ENCODE measurements around the gene KIAA0513. TPM values are rescaled to one million over a fixed set of nuclear protein-coding genes. Genes with fewer than 3 reads are reported as not detected.

KIAA0513 gene
- total and polyA plus RNA-seq, 2 of the 13 experiments (the other 11 are each of a cell fraction or from before 2014, with no cell fraction given), result 1.8 TPM

DNA sequence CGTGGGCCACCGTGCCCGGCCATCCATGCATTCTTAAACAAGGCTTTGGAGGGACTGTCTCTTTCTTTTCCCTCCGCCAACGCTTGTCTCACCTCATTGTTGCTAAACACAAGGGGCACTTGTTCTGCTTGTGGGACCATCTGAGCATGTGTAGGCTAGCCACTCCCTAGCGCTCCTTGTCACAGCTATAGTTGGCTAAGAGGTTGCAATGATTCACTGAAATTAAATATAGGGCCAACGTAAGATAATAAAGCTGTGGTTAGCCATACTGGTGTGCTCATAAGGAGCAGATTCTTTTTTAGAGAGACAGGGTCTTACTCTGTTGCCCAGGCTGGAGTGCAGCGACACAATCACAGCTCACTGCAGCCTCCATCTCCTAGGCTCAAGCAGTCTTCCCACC is 41.2 kb downstream of the KIAA0513 start:
- H3K27ac ChIP-seq (ENCODE audit: extremely low read length, insufficient read depth, low read length), result no peak overlapping the region
- no TSS peak for BruUV-seq (replicated peaks)
- H3K4me1 ChIP-seq (ENCODE audit: insufficient read depth, low read length), result no peaks in the 10 kb centered on the region
- peaks cover 9 to 25% of the 10 kb centered on the region in 2 experiments; a peak in 4 of 5 replicates for H3K27me3 ChIP-seq (ENCODE audit: control insufficient read depth in 1 of 2, insufficient read depth in 2 of 2, low read length in 2 of 2)
- in situ Hi-C loops (cut with HindIII; ENCODE audit: extremely low pct_ligation_motif_present, low pct_unique_long_range_greater_than_20kb) (no loop called here), intact Hi-C loops (cut with micrococcal nuclease; ENCODE audit: unreplicated experiment) (no loop called here)
- H3K4me2 ChIP-seq (ENCODE audit: low read depth, low read length), result no peak overlapping the region
- WGBS (ENCODE audit: low lambda C conversion rate), result 78% methylated on average over 8 of the region's 8 CpGs
- TF ChIP-seq ZBTB33 (CRISPR knock-in tag; IDR thresholded peaks at IDR 0.05), result 0 out of 2 replicates have a peak, but pooled peaks have one; percentile 23
- TF ChIP-seq ZNF282 (IDR thresholded peaks at IDR 0.05; ENCODE audit: partially characterized antibody), result no peak
- POLR2A ChIA-PET, result no interaction called here
- FAIRE-seq (no peak), ATAC-seq (no peak), DNase-seq (ENCODE audit: low spot score) (no peak)
- no peak overlapping the region for H2AFZ ChIP-seq (ENCODE audit: low read length)
- CTCF ChIA-PET (ENCODE audit: low intra/inter-chr PET ratio, low total read pairs), result no interaction called here
- no peaks in the 10 kb centered on the region for H4K20me1 ChIP-seq (ENCODE audit: insufficient read depth, low read length)
- no peaks in the 10 kb centered on the region for H3K9me3 ChIP-seq (ENCODE audit: low read length)
- H3K9ac ChIP-seq (ENCODE audit: insufficient read depth, low read depth, low read length), result no peak overlapping the region
- H3K79me2 ChIP-seq (ENCODE audit: insufficient read depth, low read length), result no peaks in the 10 kb centered on the region
- no peak overlapping the region for H3K4me3 ChIP-seq (replicated peaks in 1 of 3; ENCODE audit: insufficient read depth in 1 of 3, low read depth in 2 of 3, low read length in 3 of 3)
- H3K36me3 ChIP-seq (replicated peaks in 1 of 2; ENCODE audit: control insufficient read depth in 1 of 2, insufficient read depth in 2 of 2, low read length in 2 of 2), result no peaks in the 10 kb centered on the region

- Histone ChIP-seq H3K27me3 (ENCODE audit: control insufficient read depth in 1 of 2, insufficient read depth in 2 of 2, low read length in 2 of 2) (peaks cover 9 to 25% of the 10 kb centered on the region in 2 experiments; a peak in 4 of 5 replicates), H3K4me1 (ENCODE audit: insufficient read depth, low read length) (no peaks in the 10 kb centered on the region), H3K9ac (ENCODE audit: insufficient read depth, low read depth, low read length) (no peak overlapping the region), H3K4me3 (replicated peaks in 1 of 3; ENCODE audit: insufficient read depth in 1 of 3, low read depth in 2 of 3, low read length in 3 of 3) (no peak overlapping the region), H3K36me3 (replicated peaks in 1 of 2; ENCODE audit: control insufficient read depth in 1 of 2, insufficient read depth in 2 of 2, low read length in 2 of 2) (no peaks in the 10 kb centered on the region), H4K20me1 (ENCODE audit: insufficient read depth, low read length) (no peaks in the 10 kb centered on the region), H3K4me2 (ENCODE audit: low read depth, low read length) (no peak overlapping the region), H3K79me2 (ENCODE audit: insufficient read depth, low read length) (no peaks in the 10 kb centered on the region), H2AFZ (ENCODE audit: low read length) (no peak overlapping the region), H3K9me3 (ENCODE audit: low read length) (no peaks in the 10 kb centered on the region), H3K27ac (ENCODE audit: extremely low read length, insufficient read depth, low read length) (no peak overlapping the region)
- BruUV-seq (replicated peaks), result no TSS peak
- FAIRE-seq, result no peak
- ChIA-PET CTCF (ENCODE audit: low intra/inter-chr PET ratio, low total read pairs) (no interaction called here), POLR2A (no interaction called here)
- intact Hi-C loops (cut with micrococcal nuclease; ENCODE audit: unreplicated experiment) (no loop called here), in situ Hi-C loops (cut with HindIII; ENCODE audit: extremely low pct_ligation_motif_present, low pct_unique_long_range_greater_than_20kb) (no loop called here)
- no peak for DNase-seq (ENCODE audit: low spot score)
- WGBS (ENCODE audit: low lambda C conversion rate), result 72% methylated on average over 7 of the region's 7 CpGs
- no peak for ATAC-seq
- TF ChIP-seq CAMTA2 (CRISPR knock-in tag; IDR thresholded peaks at IDR 0.05; ENCODE audit: borderline replicate concordance), result no peak
- TF ChIP-seq, protein P1, sequence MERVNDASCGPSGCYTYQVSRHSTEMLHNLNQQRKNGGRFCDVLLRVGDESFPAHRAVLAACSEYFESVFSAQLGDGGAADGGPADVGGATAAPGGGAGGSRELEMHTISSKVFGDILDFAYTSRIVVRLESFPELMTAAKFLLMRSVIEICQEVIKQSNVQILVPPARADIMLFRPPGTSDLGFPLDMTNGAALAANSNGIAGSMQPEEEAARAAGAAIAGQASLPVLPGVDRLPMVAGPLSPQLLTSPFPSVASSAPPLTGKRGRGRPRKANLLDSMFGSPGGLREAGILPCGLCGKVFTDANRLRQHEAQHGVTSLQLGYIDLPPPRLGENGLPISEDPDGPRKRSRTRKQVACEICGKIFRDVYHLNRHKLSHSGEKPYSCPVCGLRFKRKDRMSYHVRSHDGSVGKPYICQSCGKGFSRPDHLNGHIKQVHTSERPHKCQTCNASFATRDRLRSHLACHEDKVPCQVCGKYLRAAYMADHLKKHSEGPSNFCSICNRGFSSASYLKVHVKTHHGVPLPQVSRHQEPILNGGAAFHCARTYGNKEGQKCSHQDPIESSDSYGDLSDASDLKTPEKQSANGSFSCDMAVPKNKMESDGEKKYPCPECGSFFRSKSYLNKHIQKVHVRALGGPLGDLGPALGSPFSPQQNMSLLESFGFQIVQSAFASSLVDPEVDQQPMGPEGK (CRISPR knock-in tag; IDR thresholded peaks at IDR 0.05), result no peak
- no peak for TF ChIP-seq ZNF740 (CRISPR knock-in tag; IDR thresholded peaks at IDR 0.05)
- no peak for TF ChIP-seq ZNF792 (CRISPR knock-in tag; IDR thresholded peaks at IDR 0.05)
- no peak for TF ChIP-seq GATAD1 (CRISPR knock-in tag; IDR thresholded peaks at IDR 0.05)
- TF ChIP-seq ZNF670 (CRISPR knock-in tag; IDR thresholded peaks at IDR 0.05; ENCODE audit: borderline replicate concordance), result no peak
- no peak for TF ChIP-seq SALL1 (CRISPR knock-in tag; IDR thresholded peaks at IDR 0.05)
- TF ChIP-seq, protein P2, sequence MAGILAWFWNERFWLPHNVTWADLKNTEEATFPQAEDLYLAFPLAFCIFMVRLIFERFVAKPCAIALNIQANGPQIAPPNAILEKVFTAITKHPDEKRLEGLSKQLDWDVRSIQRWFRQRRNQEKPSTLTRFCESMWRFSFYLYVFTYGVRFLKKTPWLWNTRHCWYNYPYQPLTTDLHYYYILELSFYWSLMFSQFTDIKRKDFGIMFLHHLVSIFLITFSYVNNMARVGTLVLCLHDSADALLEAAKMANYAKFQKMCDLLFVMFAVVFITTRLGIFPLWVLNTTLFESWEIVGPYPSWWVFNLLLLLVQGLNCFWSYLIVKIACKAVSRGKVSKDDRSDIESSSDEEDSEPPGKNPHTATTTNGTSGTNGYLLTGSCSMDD (CRISPR knock-in tag; IDR thresholded peaks at IDR 0.05), result no peak
- no peak for TF ChIP-seq RFX3 (CRISPR knock-in tag; IDR thresholded peaks at IDR 0.05)
- no peak for TF ChIP-seq WIZ (CRISPR knock-in tag; IDR thresholded peaks at IDR 0.05)
- TF ChIP-seq KAT7 (CRISPR knock-in tag; IDR thresholded peaks at IDR 0.05; ENCODE audit: borderline replicate concordance), result no peak
- TF ChIP-seq FOXP1 (IDR thresholded peaks at IDR 0.05), result no peak
- TF ChIP-seq FOXP1 (CRISPR knock-in tag; IDR thresholded peaks at IDR 0.05), result no peak
- TF ChIP-seq HOXA3 (CRISPR knock-in tag; IDR thresholded peaks at IDR 0.05), result no peak
- no peak for TF ChIP-seq ZSCAN9 (CRISPR knock-in tag; IDR thresholded peaks at IDR 0.05; ENCODE audit: borderline replicate concordance)
These were observed 41.6 kb downstream of the KIAA0513 start for GRCh38 chr16:85069171-85069570.

Data from HepG2 (cell line).